Fibroblast of lung (primary cell): ENCODE data around the gene LPP. TPM values are rescaled to one million over a fixed set of nuclear protein-coding genes. Genes with fewer than 3 reads are reported as not detected.

ENCODE experiments used
- DNase-seq, 2 donors: peaks; one replicate each; pipeline versions ENCODE4 v3.0.0 to v3.0.0-alpha.2; 2010; ENCODE audit warnings: low read depth in 2 of 2
- H2AFZ ChIP-seq: 2 replicates; pipeline ENCODE4 v1.5.1; 2012; ENCODE audit warnings: low read length, control low read depth, inconsistent platforms
- H3K27ac ChIP-seq: 2 replicates; pipeline ENCODE4 v1.5.1; 2011; ENCODE audit warnings: low read length, control low read depth; ENCODE audit not compliant: insufficient read depth
- H3K27me3 ChIP-seq: 2 replicates; pipeline ENCODE4 v1.5.1; 2011; ENCODE audit warnings: mild to moderate bottlenecking, low read length; ENCODE audit not compliant: control insufficient read depth, insufficient read depth
- H3K36me3 ChIP-seq: 2 replicates; pipeline ENCODE4 v1.5.1; 2011; ENCODE audit warnings: low read length; ENCODE audit not compliant: control insufficient read depth, insufficient read depth
- H3K4me1 ChIP-seq: 2 replicates; pipeline ENCODE4 v1.5.1; 2011; ENCODE audit warnings: low read length; ENCODE audit not compliant: control insufficient read depth, insufficient read depth; ENCODE audit errors: extremely low read depth
- H3K4me2 ChIP-seq: 2 replicates; pipeline ENCODE4 v1.5.1; 2011; ENCODE audit warnings: low read length, control low read depth; ENCODE audit not compliant: insufficient read depth; ENCODE audit errors: extremely low read depth
- H3K4me3 ChIP-seq, 4 experiments: fragments of 200-600 bp in 1 of 4; sonication (generic) in 1 of 4; replicated peaks in 1 of 4; 2 replicates each; pipeline ENCODE4 v1.5.1; 2011 to 2016; ENCODE audit warnings: low read length in 4 of 4, low read depth in 3 of 4, mild to moderate bottlenecking in 3 of 4, control low read depth in 2 of 4, inconsistent platforms in 1 of 4, mixed read lengths in 1 of 4; ENCODE audit not compliant: insufficient read depth in 1 of 4; ENCODE audit errors: control extremely low read depth in 1 of 4
- H3K79me2 ChIP-seq: 2 replicates; pipeline ENCODE4 v1.5.1; 2012; ENCODE audit warnings: mild to moderate bottlenecking, low read length, inconsistent platforms; ENCODE audit not compliant: control insufficient read depth, insufficient read depth
- H3K9ac ChIP-seq: 2 replicates; pipeline ENCODE4 v1.5.1; 2011; ENCODE audit warnings: mild to moderate bottlenecking, low read length, control low read depth; ENCODE audit not compliant: insufficient read depth
- H3K9me3 ChIP-seq: 2 replicates; pipeline ENCODE4 v1.5.1; 2012; ENCODE audit warnings: low read depth, low read length; ENCODE audit not compliant: control insufficient read depth, insufficient read depth
- H4K20me1 ChIP-seq: 2 replicates; pipeline ENCODE4 v1.5.1; 2011; ENCODE audit warnings: low read length; ENCODE audit not compliant: control insufficient read depth, insufficient read depth; ENCODE audit errors: extremely low read depth
- CTCF ChIP-seq, 2 donors: IDR thresholded peaks in 1 of 2; conservative IDR thresholded peaks in 1 of 2; 1 replicate in 1 of 2; 2 replicates in 1 of 2; pipeline ENCODE4 v1.5.1; 2011 to 2012; ENCODE audit warnings: low read length in 2 of 2, control low read depth in 1 of 2, inconsistent platforms in 1 of 2, low read depth in 1 of 2, mild to moderate bottlenecking in 1 of 2
- EZH2 ChIP-seq: IDR thresholded peaks from 2 replicates; pipeline ENCODE4 v1.5.1; 2012; ENCODE audit warnings: low read length, control low read depth, mild to moderate bottlenecking; ENCODE audit errors: missing control alignments
- polyA plus RNA-seq, 2 donors: library from polyadenylated mRNA; depleted of rRNA in 1 of 2; stranded (reverse) in 1 of 2; unstranded in 1 of 2; fragments of >200 nt; gene quantifications; 2 replicates each; pipeline ENCODE4 v1.2.1, GENCODE V29; 2011 to 2012; ENCODE audit warnings: missing spikeins in 1 of 2
- total RNA-seq: library from RNA; depleted of rRNA; stranded (reverse); fragments of >200 nt; gene quantifications from 2 replicates; pipeline ENCODE4 v1.2.1, GENCODE V29; 2014

LPP gene
- total and polyA plus RNA-seq, 2 donors (not counting 1 experiment from before 2014, with no cell fraction given), result 69.0 to 124 TPM

- no peaks in the 10 kb centered on the region for H4K20me1 ChIP-seq
- no peak overlapping the region for H3K4me3 ChIP-seq
- H3K4me1 ChIP-seq, result no peaks in the 10 kb centered on the region
- H3K27ac ChIP-seq, result no peak overlapping the region
- no peak for DNase-seq
- no peaks in the 10 kb centered on the region for H3K36me3 ChIP-seq
- no peaks in the 10 kb centered on the region for H3K27me3 ChIP-seq
- no peaks in the 10 kb centered on the region for H3K9me3 ChIP-seq
- no peak overlapping the region for H3K9ac ChIP-seq
- no peak overlapping the region for H3K4me2 ChIP-seq
- no peak overlapping the region for H2AFZ ChIP-seq
- TF ChIP-seq CTCF (conservative IDR thresholded peaks at IDR 0.05 in 1 of 2, IDR thresholded peaks at IDR 0.05 in 1 of 2; ENCODE audit: low read depth in 1 of 2, low read length in 2 of 2) (no peak), EZH2 (no peak)
- H3K79me2 ChIP-seq, result no peaks in the 10 kb centered on the region
These were observed 781.0 kb downstream of the LPP start for GRCh38 chr3:188934989-188935388.

- Histone ChIP-seq H3K4me2 (no peak overlapping the region), H3K27me3 (no peaks in the 10 kb centered on the region), H3K9me3 (no peaks in the 10 kb centered on the region), H3K9ac (no peak overlapping the region), H3K36me3 (no peaks in the 10 kb centered on the region), H2AFZ (no peak overlapping the region), H3K79me2 (no peaks in the 10 kb centered on the region), H3K4me1 (no peaks in the 10 kb centered on the region), H3K4me3 (no peak overlapping the region), H3K27ac (no peak overlapping the region), H4K20me1 (no peaks in the 10 kb centered on the region)
- peak in 1 of 2 donors; percentile 30 for DNase-seq
- no peak for TF ChIP-seq EZH2
- TF ChIP-seq CTCF (conservative IDR thresholded peaks at IDR 0.05 in 1 of 2, IDR thresholded peaks at IDR 0.05 in 1 of 2; ENCODE audit: low read depth in 1 of 2, low read length in 2 of 2), result peak in 1 of 2 donors; percentile 3
These were observed 782.7 kb downstream of the LPP start for GRCh38 chr3:188936597-188937107.

- Histone ChIP-seq H4K20me1 (no peaks in the 10 kb centered on the region), H3K4me1 (no peaks in the 10 kb centered on the region), H3K36me3 (no peaks in the 10 kb centered on the region), H3K27ac (no peak overlapping the region), H3K9me3 (no peaks in the 10 kb centered on the region), H2AFZ (no peak overlapping the region), H3K4me3 (no peak overlapping the region), H3K27me3 (no peaks in the 10 kb centered on the region), H3K4me2 (no peak overlapping the region), H3K9ac (no peak overlapping the region), H3K79me2 (no peaks in the 10 kb centered on the region)
- TF ChIP-seq CTCF (conservative IDR thresholded peaks at IDR 0.05 in 1 of 2, IDR thresholded peaks at IDR 0.05 in 1 of 2; ENCODE audit: low read depth in 1 of 2, low read length in 2 of 2), result no peak
- TF ChIP-seq EZH2, result no peak
- DNase-seq, result peak in 1 of 2 donors; percentile 32
These were observed 783.4 kb downstream of the LPP start for GRCh38 chr3:188937389-188937788.
